Measurements from ENCODE around the gene EIF6.
"Not testable (repeated sequence)": the region's sequence is repeated elsewhere in the genome, so short reads cannot be mapped to it uniquely, and the experiment has no call there.

EIF6 gene

GRCh38 chr20:35254448-35254999 is 30.0 kb downstream of the EIF6 start:
- DNase-seq (ENCODE audit: low read depth) = no peak

- DNase-seq (ENCODE audit: low read depth) = no peak
These were observed 31.6 kb downstream of the EIF6 start for GRCh38 chr20:35253010-35253409.

- DNase-seq (ENCODE audit: low read depth) = not testable (repeated sequence)
These were observed 32.0 kb downstream of the EIF6 start for GRCh38 chr20:35252598-35252997.

GRCh38 chr20:35252037-35252461 is 32.5 kb downstream of the EIF6 start:
- no peak for DNase-seq (ENCODE audit: low read depth)

GRCh38 chr20:35251613-35251940 is 33.0 kb downstream of the EIF6 start:
- DNase-seq (ENCODE audit: low read depth) = no peak

- DNase-seq (ENCODE audit: low read depth) = no peak
These were observed 35.7 kb downstream of the EIF6 start for GRCh38 chr20:35248641-35249475.

- no peak for DNase-seq (ENCODE audit: low read depth)
These were observed 37.8 kb downstream of the EIF6 start for GRCh38 chr20:35246723-35247122.

GRCh38 chr20:35243986-35244385 is 40.6 kb downstream of the EIF6 start:
- no peak for DNase-seq (ENCODE audit: low read depth)

- no peak for DNase-seq (ENCODE audit: low read depth)
These were observed 41.3 kb downstream of the EIF6 start for GRCh38 chr20:35243317-35243716.

GRCh38 chr20:35240811-35241293 is 43.7 kb downstream of the EIF6 start:
- DNase-seq (ENCODE audit: low read depth) = no peak

GRCh38 chr20:35240083-35240810 is 44.3 kb downstream of the EIF6 start:
- no peak for DNase-seq (ENCODE audit: low read depth)

GRCh38 chr20:35238735-35239134 is 45.8 kb downstream of the EIF6 start:
- no peak for DNase-seq (ENCODE audit: low read depth)

- DNase-seq (ENCODE audit: low read depth) = no peak
These were observed 46.4 kb downstream of the EIF6 start for GRCh38 chr20:35238170-35238569.

- peak; percentile 11 for DNase-seq (ENCODE audit: low read depth)
These were observed 47.1 kb downstream of the EIF6 start for GRCh38 chr20:35237486-35237885.

GRCh38 chr20:35235881-35236280 is 48.7 kb downstream of the EIF6 start:
- DNase-seq (ENCODE audit: low read depth) = no peak

GRCh38 chr20:35232575-35232974 is 52.0 kb downstream of the EIF6 start:
- DNase-seq (ENCODE audit: low read depth) = peak; percentile 31
